Hepatocyte (in vitro differentiated cells): ENCODE data around the gene WNT1. TPM values are rescaled to one million over a fixed set of nuclear protein-coding genes. Genes with fewer than 3 reads are reported as not detected.

ENCODE experiments used
- DNase-seq: peaks from one replicate; pipeline ENCODE4 v3.0.0-alpha.2; 2016; ENCODE audit warnings: low spot score
- H2AFZ ChIP-seq: fragments of 200-600 bp; sonication (generic); 2 replicates; pipeline ENCODE4 v1.6.0; 2016; ENCODE audit warnings: antibody characterized with exemption, mild to moderate bottlenecking
- H3K27ac ChIP-seq: fragments of 200-600 bp; sonication (generic); 2 replicates; pipeline ENCODE4 v1.5.1; 2016; ENCODE audit warnings: mild to moderate bottlenecking
- H3K27me3 ChIP-seq: fragments of 200-600 bp; sonication (generic); 2 replicates; pipeline ENCODE4 v1.6.1; 2016
- H3K36me3 ChIP-seq: fragments of 200-600 bp; sonication (generic); replicated peaks from 2 replicates; pipeline ENCODE4 v1.5.1; 2016; ENCODE audit warnings: low read depth; ENCODE audit not compliant: insufficient read depth
- H3K4me1 ChIP-seq: fragments of 200-600 bp; sonication (generic); 2 replicates; pipeline ENCODE4 v1.5.1; 2016; ENCODE audit warnings: mild to moderate bottlenecking, moderate library complexity; ENCODE audit not compliant: insufficient read depth
- H3K4me2 ChIP-seq: fragments of 200-600 bp; sonication (generic); 2 replicates; pipeline ENCODE4 v1.6.0; 2016
- H3K4me3 ChIP-seq: fragments of 200-600 bp; sonication (generic); 2 replicates; pipeline ENCODE4 v1.5.1; 2016; ENCODE audit warnings: mild to moderate bottlenecking
- H3K79me2 ChIP-seq: fragments of 200-600 bp; sonication (generic); 2 replicates; pipeline ENCODE4 v1.6.0; 2017; ENCODE audit warnings: mild to moderate bottlenecking
- H3K9me2 ChIP-seq: fragments of 200-600 bp; sonication (generic); replicated peaks from 2 replicates; pipeline ENCODE4 v1.6.0; 2017; ENCODE audit warnings: mild to moderate bottlenecking; ENCODE audit not compliant: insufficient read depth
- H3K9me3 ChIP-seq: fragments of 200-600 bp; sonication (generic); 2 replicates; pipeline ENCODE4 v1.5.1; 2016; ENCODE audit warnings: low read depth, mild to moderate bottlenecking
- H4K20me1 ChIP-seq: fragments of 200-600 bp; sonication (generic); 2 replicates; pipeline ENCODE4 v1.6.0; 2016; ENCODE audit warnings: mild to moderate bottlenecking; ENCODE audit not compliant: insufficient read depth, poor library complexity, severe bottlenecking
- EZH2 ChIP-seq: fragments of 200-600 bp; sonication (generic); IDR thresholded peaks from 2 replicates; pipeline ENCODE4 v1.6.1; 2016; ENCODE audit warnings: antibody characterized with exemption, mild to moderate bottlenecking, borderline replicate concordance
- EZH2phosphoT487 ChIP-seq: fragments of 200-600 bp; sonication (generic); IDR thresholded peaks from one replicate; pipeline ENCODE4 v1.6.1; 2018; ENCODE audit warnings: antibody characterized with exemption, mild to moderate bottlenecking, low read depth, moderate library complexity; ENCODE audit not compliant: unreplicated experiment, severe bottlenecking
- WGBS: methylation state at CpG from one replicate; pipeline ENCODE4 v1.1.6; 2016; ENCODE audit warnings: low lambda C conversion rate; ENCODE audit errors: missing lambda C conversion rate; 5-methylcytosine and 5-hydroxymethylcytosine counted together
- polyA plus RNA-seq: library from polyadenylated mRNA; unstranded; fragments of >200 nt; fragmentation: Nextera tagmentation; extraction: Ambion mirVana; gene quantifications from 2 replicates; pipeline ENCODE4 v1.2.1, GENCODE V29; 2016
- total RNA-seq: library from RNA; depleted of rRNA; stranded (reverse); fragments of >200 nt; gene quantifications from 2 replicates; pipeline ENCODE4 v1.2.3, GENCODE V29; 2014
- TF ChIP-seq, protein P1 (sequence below): fragments of 200-600 bp; sonication (generic); IDR thresholded peaks from 2 replicates; pipeline ENCODE4 v1.5.1; 2016; ENCODE audit warnings: antibody characterized with exemption, mild to moderate bottlenecking; ENCODE audit not compliant: poor library complexity

The WNT1 gene
- total and polyA plus RNA-seq, 2 experiments from 2014 or later, result not detected

DNA sequence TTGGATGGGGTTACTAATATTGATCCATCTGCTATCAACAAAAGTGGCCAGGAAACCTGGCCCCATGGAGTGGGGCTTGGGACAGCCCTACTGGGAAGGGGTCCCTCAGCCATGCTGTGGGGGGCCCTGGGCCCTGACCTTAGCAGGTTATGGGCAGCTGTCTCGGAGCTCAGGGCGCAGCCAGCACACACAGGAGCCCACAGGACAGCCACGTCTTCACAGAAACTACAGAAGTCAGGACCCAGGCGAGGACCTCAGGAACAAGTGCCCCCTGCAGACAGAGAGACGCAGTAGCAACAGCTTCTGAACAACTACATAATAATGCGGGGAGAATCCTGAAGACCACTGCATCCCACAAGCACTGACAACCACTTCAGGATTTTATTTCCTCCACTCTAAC lies 41.0 kb upstream of the WNT1 start:
- H3K27ac ChIP-seq, result no peak overlapping the region
- no peaks in the 10 kb centered on the region for H3K36me3 ChIP-seq
- H3K27me3 ChIP-seq, result no peaks in the 10 kb centered on the region
- TF ChIP-seq EZH2 (no peak), EZH2phosphoT487 (no peak)
- TF ChIP-seq, protein P1, sequence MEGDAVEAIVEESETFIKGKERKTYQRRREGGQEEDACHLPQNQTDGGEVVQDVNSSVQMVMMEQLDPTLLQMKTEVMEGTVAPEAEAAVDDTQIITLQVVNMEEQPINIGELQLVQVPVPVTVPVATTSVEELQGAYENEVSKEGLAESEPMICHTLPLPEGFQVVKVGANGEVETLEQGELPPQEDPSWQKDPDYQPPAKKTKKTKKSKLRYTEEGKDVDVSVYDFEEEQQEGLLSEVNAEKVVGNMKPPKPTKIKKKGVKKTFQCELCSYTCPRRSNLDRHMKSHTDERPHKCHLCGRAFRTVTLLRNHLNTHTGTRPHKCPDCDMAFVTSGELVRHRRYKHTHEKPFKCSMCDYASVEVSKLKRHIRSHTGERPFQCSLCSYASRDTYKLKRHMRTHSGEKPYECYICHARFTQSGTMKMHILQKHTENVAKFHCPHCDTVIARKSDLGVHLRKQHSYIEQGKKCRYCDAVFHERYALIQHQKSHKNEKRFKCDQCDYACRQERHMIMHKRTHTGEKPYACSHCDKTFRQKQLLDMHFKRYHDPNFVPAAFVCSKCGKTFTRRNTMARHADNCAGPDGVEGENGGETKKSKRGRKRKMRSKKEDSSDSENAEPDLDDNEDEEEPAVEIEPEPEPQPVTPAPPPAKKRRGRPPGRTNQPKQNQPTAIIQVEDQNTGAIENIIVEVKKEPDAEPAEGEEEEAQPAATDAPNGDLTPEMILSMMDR, result no peak
- H3K9me3 ChIP-seq, result no peaks in the 10 kb centered on the region
- peaks cover 4% of the 10 kb centered on the region for H3K79me2 ChIP-seq
- WGBS, result 78% methylated on average over 6 of the region's 6 CpGs
- peaks cover 10% of the 10 kb centered on the region for H4K20me1 ChIP-seq
- H3K9me2 ChIP-seq, result no peaks in the 10 kb centered on the region
- no peaks in the 10 kb centered on the region for H3K4me1 ChIP-seq
- DNase-seq, result no peak
- H3K4me3 ChIP-seq, result no peak overlapping the region
- H2AFZ ChIP-seq, result no peak overlapping the region
- no peak overlapping the region for H3K4me2 ChIP-seq

DNA sequence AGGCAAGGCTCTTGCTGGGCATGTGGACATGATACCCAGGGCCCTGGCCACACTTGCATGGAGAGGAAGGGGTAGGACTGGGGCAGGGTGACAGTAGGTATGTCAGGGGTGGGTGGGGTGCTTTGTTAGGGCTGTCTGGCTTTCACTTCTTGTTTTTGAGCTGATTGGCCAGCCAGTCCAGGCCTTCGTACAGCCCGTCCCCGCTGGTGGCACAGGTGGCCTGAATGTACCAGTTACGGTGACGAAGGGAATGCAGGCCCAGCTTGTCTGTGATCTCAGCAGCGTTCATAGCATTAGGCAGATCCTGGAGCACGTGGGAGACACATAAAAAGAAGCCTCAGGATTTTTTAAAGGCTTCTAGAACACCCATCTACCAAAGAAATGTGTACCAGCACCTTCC lies 39.3 kb upstream of the WNT1 start:
- Histone ChIP-seq H3K9me3 (no peaks in the 10 kb centered on the region), H2AFZ (no peak overlapping the region)

DNA sequence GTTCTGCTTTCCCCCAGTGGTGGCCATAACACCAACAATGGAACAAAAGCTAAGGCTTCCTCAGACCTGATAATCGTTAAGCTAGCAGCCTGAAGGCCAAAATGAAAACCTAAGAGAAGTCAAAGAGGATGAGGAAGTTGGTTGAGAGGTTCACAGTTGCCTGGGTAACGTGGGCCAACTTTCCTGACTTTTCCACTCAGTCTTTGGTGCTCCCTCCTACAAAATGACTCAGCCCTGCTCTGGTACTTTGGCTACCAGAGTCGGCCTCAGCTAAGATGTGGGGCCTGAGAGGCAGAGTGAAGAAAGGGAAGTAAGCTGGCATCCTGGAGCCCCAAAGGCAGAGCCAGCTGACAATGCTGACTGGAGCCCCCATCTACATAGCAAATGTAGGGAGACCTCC lies 37.9 kb upstream of the WNT1 start:
- Histone ChIP-seq H3K36me3 (no peaks in the 10 kb centered on the region), H3K9me2 (no peaks in the 10 kb centered on the region), H3K4me2 (no peak overlapping the region), H2AFZ (no peak overlapping the region), H3K27me3 (no peaks in the 10 kb centered on the region), H4K20me1 (peaks cover 27% of the 10 kb centered on the region), H3K4me1 (no peaks in the 10 kb centered on the region), H3K9me3 (no peaks in the 10 kb centered on the region), H3K79me2 (peaks cover 30% of the 10 kb centered on the region), H3K27ac (no peak overlapping the region), H3K4me3 (no peak overlapping the region)
- no peak for DNase-seq
- TF ChIP-seq EZH2 (no peak), EZH2phosphoT487 (no peak)
- TF ChIP-seq, protein P1, result no peak
- 92% methylated on average over 3 of the region's 3 CpGs for WGBS

More for the DNA sequence above, 39.3 kb upstream of the WNT1 start:
- no peak overlapping the region for H3K27ac ChIP-seq
- 97% methylated on average over 7 of the region's 7 CpGs for WGBS
- no peak for TF ChIP-seq EZH2
- no peak for TF ChIP-seq EZH2phosphoT487
- TF ChIP-seq, protein P1, result no peak
- H3K79me2 ChIP-seq, result peaks cover 18% of the 10 kb centered on the region
- no peaks in the 10 kb centered on the region for H3K9me2 ChIP-seq
- no peaks in the 10 kb centered on the region for H3K4me1 ChIP-seq
- no peak overlapping the region for H3K4me2 ChIP-seq
- H3K36me3 ChIP-seq, result no peaks in the 10 kb centered on the region
- no peak overlapping the region for H3K4me3 ChIP-seq
- H3K27me3 ChIP-seq, result no peaks in the 10 kb centered on the region
- H4K20me1 ChIP-seq, result peaks cover 17% of the 10 kb centered on the region
- DNase-seq, result no peak

DNA sequence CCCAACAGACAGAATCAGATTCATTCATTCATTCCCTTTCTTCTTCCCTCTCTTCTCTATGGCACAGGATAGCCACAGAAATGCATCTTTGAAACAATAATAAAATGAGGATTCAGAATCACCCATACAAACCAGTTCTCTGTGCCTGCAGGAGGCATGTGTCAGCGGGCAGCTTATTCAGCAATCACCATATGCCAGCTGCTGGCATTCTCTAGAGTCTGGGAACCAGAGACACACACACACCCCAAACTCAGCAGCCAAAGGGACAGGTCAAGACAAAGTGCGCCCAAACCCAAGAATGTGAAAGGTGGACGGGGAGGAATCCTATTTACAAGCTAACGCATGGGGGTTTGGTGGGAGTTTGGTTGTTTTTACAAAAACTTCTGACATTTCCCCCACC lies 34.9 kb upstream of the WNT1 start:
- H3K9me3 ChIP-seq, result no peaks in the 10 kb centered on the region
- no peak overlapping the region for H3K4me2 ChIP-seq
- H3K4me3 ChIP-seq, result no peak overlapping the region
- DNase-seq, result no peak
- TF ChIP-seq, protein P1, result no peak
- TF ChIP-seq EZH2 (no peak), EZH2phosphoT487 (no peak)
- H3K36me3 ChIP-seq, result no peaks in the 10 kb centered on the region
- no peaks in the 10 kb centered on the region for H3K9me2 ChIP-seq
- H3K27ac ChIP-seq, result no peak overlapping the region
- peaks cover 59% of the 10 kb centered on the region for H3K79me2 ChIP-seq
- peaks cover 49% of the 10 kb centered on the region for H4K20me1 ChIP-seq
- no peak overlapping the region for H2AFZ ChIP-seq
- H3K4me1 ChIP-seq, result no peaks in the 10 kb centered on the region
- H3K27me3 ChIP-seq, result no peaks in the 10 kb centered on the region
- WGBS, result 83% methylated on average over 4 of the region's 4 CpGs
